ENCODE data around the gene GPLD1. TPM values are rescaled to one million over a fixed set of nuclear protein-coding genes. Genes with fewer than 3 reads are reported as not detected.
"Not testable (repeated sequence)": the region's sequence is repeated elsewhere in the genome, so short reads cannot be mapped to it uniquely, and the experiment has no call there.

The GPLD1 gene
- total RNA-seq, 4 donors from 2014 or later, result 3.8 to 5.3 (median 4.1) TPM

DNA sequence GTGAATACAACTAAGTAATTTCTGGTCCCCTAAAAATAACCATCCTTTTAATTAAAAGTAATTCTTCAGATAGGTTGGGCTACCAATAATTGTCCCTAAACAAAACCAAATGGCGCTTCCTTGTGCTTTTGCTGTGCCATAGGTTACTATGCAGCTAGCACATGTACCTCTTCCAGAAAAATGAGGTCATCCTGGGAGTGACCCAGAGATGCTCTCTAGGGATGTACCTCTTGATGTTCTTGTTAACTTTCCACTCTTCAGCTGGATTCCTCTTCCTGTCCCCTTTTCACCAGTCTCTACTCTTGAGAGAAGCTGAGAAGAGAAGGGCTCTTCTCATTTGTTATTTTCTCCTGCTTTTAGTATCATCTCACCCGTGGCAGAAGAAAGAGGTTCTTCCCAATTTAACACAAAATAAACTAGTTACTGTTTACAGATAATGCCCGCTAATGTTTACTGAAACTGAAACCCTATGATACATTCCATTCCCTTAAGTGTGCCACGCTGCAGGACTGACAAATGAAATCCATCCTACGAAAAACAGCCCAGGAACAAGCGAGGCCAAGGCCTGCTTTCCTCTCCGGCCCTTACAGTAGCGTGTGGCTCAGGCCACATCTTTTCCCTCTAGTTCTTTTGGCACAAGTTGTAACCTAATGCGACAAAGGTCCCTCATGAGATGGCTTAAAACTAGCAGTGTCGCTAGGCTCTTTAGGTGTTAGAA, 62.5 kb downstream of the GPLD1 start:
- TF ChIP-seq, protein P1, sequence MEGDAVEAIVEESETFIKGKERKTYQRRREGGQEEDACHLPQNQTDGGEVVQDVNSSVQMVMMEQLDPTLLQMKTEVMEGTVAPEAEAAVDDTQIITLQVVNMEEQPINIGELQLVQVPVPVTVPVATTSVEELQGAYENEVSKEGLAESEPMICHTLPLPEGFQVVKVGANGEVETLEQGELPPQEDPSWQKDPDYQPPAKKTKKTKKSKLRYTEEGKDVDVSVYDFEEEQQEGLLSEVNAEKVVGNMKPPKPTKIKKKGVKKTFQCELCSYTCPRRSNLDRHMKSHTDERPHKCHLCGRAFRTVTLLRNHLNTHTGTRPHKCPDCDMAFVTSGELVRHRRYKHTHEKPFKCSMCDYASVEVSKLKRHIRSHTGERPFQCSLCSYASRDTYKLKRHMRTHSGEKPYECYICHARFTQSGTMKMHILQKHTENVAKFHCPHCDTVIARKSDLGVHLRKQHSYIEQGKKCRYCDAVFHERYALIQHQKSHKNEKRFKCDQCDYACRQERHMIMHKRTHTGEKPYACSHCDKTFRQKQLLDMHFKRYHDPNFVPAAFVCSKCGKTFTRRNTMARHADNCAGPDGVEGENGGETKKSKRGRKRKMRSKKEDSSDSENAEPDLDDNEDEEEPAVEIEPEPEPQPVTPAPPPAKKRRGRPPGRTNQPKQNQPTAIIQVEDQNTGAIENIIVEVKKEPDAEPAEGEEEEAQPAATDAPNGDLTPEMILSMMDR (IDR thresholded peaks at IDR 0.05), result no peak
- TF ChIP-seq POLR2AphosphoS5 (IDR thresholded peaks at IDR 0.05) (no peak), POLR2A (IDR thresholded peaks at IDR 0.05; ENCODE audit: low read depth) (no peak), EP300 (IDR thresholded peaks at IDR 0.05) (no peak)
- no peaks in the 10 kb centered on the region for H3K9me3 ChIP-seq
- no peak overlapping the region for H3K4me3 ChIP-seq
- H3K27ac ChIP-seq (replicated peaks in 1 of 4), result no peak overlapping the region
- no peak for DNase-seq (ENCODE audit: extremely low spot score)
- no peaks in the 10 kb centered on the region for H3K27me3 ChIP-seq
- WGBS, result 88% methylated on average over 10 of the region's 10 CpGs
- peaks cover 32 to 72% (median 47%) of the 10 kb centered on the region in 4 donors for H3K36me3 ChIP-seq
- intact Hi-C loops (cut with DNase I), result loop anchor here (10.0 kb wide), 1 partner anchor 278 kb away; no protein-coding TSS in a partner anchor
- H3K4me1 ChIP-seq, result no peaks in the 10 kb centered on the region

GRCh38 chr6:24425091-24425490, 64.3 kb downstream of the GPLD1 start:
- Histone ChIP-seq H3K9me3 (no peaks in the 10 kb centered on the region), H3K27me3 (no peaks in the 10 kb centered on the region)
- intact Hi-C loops (cut with DNase I), result loop anchor here (10.0 kb wide), 1 partner anchor 280 kb away; no protein-coding TSS in a partner anchor

GRCh38 chr6:24419526-24419925, 69.9 kb downstream of the GPLD1 start:
- H3K9me3 ChIP-seq, result no peaks in the 10 kb centered on the region
- H3K27me3 ChIP-seq, result no peaks in the 10 kb centered on the region
- no peak overlapping the region for H3K27ac ChIP-seq (replicated peaks in 1 of 4)
- peaks cover 82 to 100% (median 92%) of the 10 kb centered on the region in 4 donors for H3K36me3 ChIP-seq
- no peaks in the 10 kb centered on the region for H3K4me1 ChIP-seq
- DNase-seq (ENCODE audit: extremely low spot score), result no peak
- no peak overlapping the region for H3K4me3 ChIP-seq
- TF ChIP-seq POLR2A (IDR thresholded peaks at IDR 0.05; ENCODE audit: low read depth) (no peak), EP300 (IDR thresholded peaks at IDR 0.05) (no peak), POLR2AphosphoS5 (IDR thresholded peaks at IDR 0.05) (no peak)
- TF ChIP-seq, protein P1 (IDR thresholded peaks at IDR 0.05), result no peak
- intact Hi-C loops (cut with DNase I), result no loop called here

More at GRCh38 chr6:24425091-24425490, 64.3 kb downstream of the GPLD1 start:
- H3K27ac ChIP-seq (replicated peaks in 1 of 4), result no peak overlapping the region
- H3K36me3 ChIP-seq, result peaks cover 44 to 85% (median 61%) of the 10 kb centered on the region in 4 donors
- TF ChIP-seq POLR2A (IDR thresholded peaks at IDR 0.05; ENCODE audit: low read depth), result no peak
- TF ChIP-seq, protein P1 (IDR thresholded peaks at IDR 0.05), result no peak
- no peak for TF ChIP-seq POLR2AphosphoS5 (IDR thresholded peaks at IDR 0.05)
- TF ChIP-seq EP300 (IDR thresholded peaks at IDR 0.05), result no peak
- no peaks in the 10 kb centered on the region for H3K4me1 ChIP-seq
- WGBS, result 86% methylated on average over 2 of the region's 2 CpGs
- DNase-seq (ENCODE audit: extremely low spot score), result no peak
- H3K4me3 ChIP-seq, result no peak overlapping the region

DNA sequence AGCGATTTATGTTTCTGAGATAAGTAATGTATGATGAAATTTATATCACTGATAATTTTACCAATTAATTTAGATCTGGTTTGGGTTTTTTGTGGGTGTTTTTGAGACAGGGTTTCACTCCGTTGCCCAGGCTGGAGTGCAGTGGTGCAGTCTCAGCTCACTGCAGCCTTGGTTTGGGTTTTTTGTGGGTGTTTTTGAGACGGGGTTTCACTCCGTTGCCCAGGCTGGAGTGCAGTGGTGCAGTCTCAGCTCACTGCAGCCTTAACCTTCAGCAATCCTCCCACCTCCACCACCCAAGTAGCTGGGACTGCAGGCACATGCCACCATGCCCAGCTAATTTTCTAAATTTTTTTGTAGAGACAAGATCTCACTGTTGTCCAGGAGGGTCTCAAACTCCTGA, 73.6 kb downstream of the GPLD1 start:
- TF ChIP-seq, protein P1 (IDR thresholded peaks at IDR 0.05), result no peak
- TF ChIP-seq POLR2AphosphoS5 (IDR thresholded peaks at IDR 0.05) (no peak), POLR2A (IDR thresholded peaks at IDR 0.05; ENCODE audit: low read depth) (no peak), EP300 (IDR thresholded peaks at IDR 0.05) (no peak)
- DNase-seq (ENCODE audit: extremely low spot score), result no peak
- H3K27me3 ChIP-seq, result no peaks in the 10 kb centered on the region
- H3K4me1 ChIP-seq, result no peaks in the 10 kb centered on the region
- H3K36me3 ChIP-seq, result peaks cover 67 to 88% (median 82%) of the 10 kb centered on the region in 4 donors
- WGBS, result 92% methylated on average over 4 of the region's 4 CpGs
- intact Hi-C loops (cut with DNase I), result no loop called here
- H3K9me3 ChIP-seq, result no peaks in the 10 kb centered on the region
- no peak overlapping the region for H3K4me3 ChIP-seq
- H3K27ac ChIP-seq (replicated peaks in 1 of 4), result no peak overlapping the region

DNA sequence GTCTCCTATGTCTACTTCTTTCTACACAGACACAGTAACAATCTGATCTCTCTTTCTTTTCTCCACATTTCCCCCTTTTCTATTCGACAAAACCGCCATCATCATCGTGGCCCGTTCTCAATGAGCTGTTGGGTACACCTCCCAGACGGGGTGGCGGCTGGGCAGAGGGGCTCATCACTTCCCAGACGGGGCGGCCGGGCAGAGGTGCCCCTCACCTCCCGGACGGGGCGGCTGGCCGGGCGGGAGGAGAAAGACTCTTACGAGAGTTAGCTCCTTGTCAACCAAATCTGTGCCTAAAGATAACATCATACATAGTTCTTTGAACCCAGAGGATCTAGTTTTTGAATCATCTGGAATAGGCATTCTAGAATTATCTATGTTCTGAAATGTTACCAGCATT, 74.8 kb downstream of the GPLD1 start:
- DNase-seq (ENCODE audit: extremely low spot score); H3K27ac ChIP-seq (replicated peaks in 1 of 4); H3K27me3 ChIP-seq; H3K4me1 ChIP-seq; H3K9me3 ChIP-seq; intact Hi-C loops (cut with DNase I); H3K4me3 ChIP-seq: not testable (repeated sequence)
- WGBS, result 97% methylated on average over 15 of the region's 15 CpGs
- H3K36me3 ChIP-seq, result peaks cover 55 to 85% (median 78%) of the 10 kb centered on the region in 4 donors

All from esophagus muscularis mucosa (tissue), 4 donors.